Activated T-helper 17 cell treated with anti-CD3 and anti-CD28 coated beads, Interleukin-2, amount 50 U/mL, for 72 hours (primary cell): ENCODE measurements around the gene SYT6. TPM values are rescaled to one million over a fixed set of nuclear protein-coding genes. Genes with fewer than 3 reads are reported as not detected.

ENCODE experiments used
- ATAC-seq: fragments of 150-1000 bp; cut with Tn5 transposase; replicated peaks from 2 replicates; pipeline ENCODE4 v1.10.0; 2021; ENCODE audit warnings: mild to moderate bottlenecking, moderate library complexity
- H3K27ac Mint-ChIP-seq: one replicate; pipeline ENCODE4 v1.8.0; 2022; ENCODE audit warnings: mixed read lengths
- H3K27me3 Mint-ChIP-seq: one replicate; pipeline ENCODE4 v1.8.0; 2022; ENCODE audit warnings: mixed read lengths
- H3K36me3 Mint-ChIP-seq: one replicate; pipeline ENCODE4 v1.8.0; 2022; ENCODE audit warnings: low read depth, mild to moderate bottlenecking, mixed read lengths
- H3K4me1 Mint-ChIP-seq: one replicate; pipeline ENCODE4 v1.8.0; 2022; ENCODE audit warnings: mixed read lengths
- H3K4me3 Mint-ChIP-seq: one replicate; pipeline ENCODE4 v1.8.0; 2022; ENCODE audit warnings: mild to moderate bottlenecking, mixed read lengths
- H3K9me3 Mint-ChIP-seq: one replicate; pipeline ENCODE4 v1.8.0; 2022; ENCODE audit warnings: mixed read lengths
- total RNA-seq, 2 donors: library from RNA; stranded (reverse); gene quantifications; one replicate each; pipeline ENCODE4 v1.2.3, GENCODE V29; 2022

The SYT6 gene
- total RNA-seq, 2 donors from 2014 or later = not detected

- H3K36me3 Mint-ChIP-seq = no peaks in the 10 kb centered on the region
- no peak overlapping the region for H3K27ac Mint-ChIP-seq
- peaks cover 7% of the 10 kb centered on the region for H3K27me3 Mint-ChIP-seq
- H3K4me1 Mint-ChIP-seq = no peaks in the 10 kb centered on the region
- H3K4me3 Mint-ChIP-seq = no peak overlapping the region
- ATAC-seq = no peak
- no peaks in the 10 kb centered on the region for H3K9me3 Mint-ChIP-seq
Measured at GRCh38 chr1:114099268-114099667, 54.4 kb downstream of the SYT6 start.

- Mint-ChIP-seq H3K4me1 (no peaks in the 10 kb centered on the region), H3K9me3 (no peaks in the 10 kb centered on the region), H3K4me3 (no peak overlapping the region), H3K27ac (no peak overlapping the region), H3K27me3 (peaks cover 10% of the 10 kb centered on the region), H3K36me3 (no peaks in the 10 kb centered on the region)
- ATAC-seq = no peak
Measured at GRCh38 chr1:114097109-114097508, 56.6 kb downstream of the SYT6 start.

- H3K27ac Mint-ChIP-seq = no peak overlapping the region
- H3K27me3 Mint-ChIP-seq = peaks cover 11% of the 10 kb centered on the region
- no peak overlapping the region for H3K4me3 Mint-ChIP-seq
- no peak for ATAC-seq
- no peaks in the 10 kb centered on the region for H3K4me1 Mint-ChIP-seq
- H3K9me3 Mint-ChIP-seq = no peaks in the 10 kb centered on the region
- no peaks in the 10 kb centered on the region for H3K36me3 Mint-ChIP-seq
Measured at GRCh38 chr1:114094675-114095074, 59.0 kb downstream of the SYT6 start.

GRCh38 chr1:114094363-114094634, 59.4 kb downstream of the SYT6 start:
- no peak overlapping the region for H3K27ac Mint-ChIP-seq
- H3K36me3 Mint-ChIP-seq = no peaks in the 10 kb centered on the region
- no peak for ATAC-seq
- no peaks in the 10 kb centered on the region for H3K9me3 Mint-ChIP-seq
- peaks cover 13% of the 10 kb centered on the region for H3K27me3 Mint-ChIP-seq
- no peak overlapping the region for H3K4me3 Mint-ChIP-seq
- no peaks in the 10 kb centered on the region for H3K4me1 Mint-ChIP-seq

- no peaks in the 10 kb centered on the region for H3K9me3 Mint-ChIP-seq
- peak; percentile 56 for ATAC-seq
- no peak overlapping the region for H3K27ac Mint-ChIP-seq
- no peak overlapping the region for H3K4me3 Mint-ChIP-seq
- no peaks in the 10 kb centered on the region for H3K4me1 Mint-ChIP-seq
- peaks cover 16% of the 10 kb centered on the region for H3K27me3 Mint-ChIP-seq
- H3K36me3 Mint-ChIP-seq = no peaks in the 10 kb centered on the region
Measured at GRCh38 chr1:114093624-114094362, 59.9 kb downstream of the SYT6 start.

GRCh38 chr1:114092186-114093062, 61.2 kb downstream of the SYT6 start:
- Mint-ChIP-seq H3K4me3 (no peak overlapping the region), H3K27ac (no peak overlapping the region), H3K4me1 (no peaks in the 10 kb centered on the region), H3K36me3 (no peaks in the 10 kb centered on the region), H3K27me3 (peaks cover 19% of the 10 kb centered on the region), H3K9me3 (no peaks in the 10 kb centered on the region)
- no peak for ATAC-seq

GRCh38 chr1:114091711-114092110, 62.0 kb downstream of the SYT6 start:
- no peaks in the 10 kb centered on the region for H3K9me3 Mint-ChIP-seq
- no peaks in the 10 kb centered on the region for H3K36me3 Mint-ChIP-seq
- H3K4me3 Mint-ChIP-seq = no peak overlapping the region
- H3K27me3 Mint-ChIP-seq = peaks cover 19% of the 10 kb centered on the region
- no peaks in the 10 kb centered on the region for H3K4me1 Mint-ChIP-seq
- ATAC-seq = no peak
- no peak overlapping the region for H3K27ac Mint-ChIP-seq

- H3K27me3 Mint-ChIP-seq = peaks cover 19% of the 10 kb centered on the region
- no peaks in the 10 kb centered on the region for H3K36me3 Mint-ChIP-seq
Measured at GRCh38 chr1:114090738-114091505, 62.7 kb downstream of the SYT6 start.

GRCh38 chr1:114089502-114090138, 64.0 kb downstream of the SYT6 start:
- Mint-ChIP-seq H3K4me3 (no peak overlapping the region), H3K27ac (no peak overlapping the region), H3K4me1 (no peaks in the 10 kb centered on the region), H3K27me3 (peaks cover 19% of the 10 kb centered on the region), H3K36me3 (no peaks in the 10 kb centered on the region), H3K9me3 (no peaks in the 10 kb centered on the region)
- ATAC-seq = no peak

More at GRCh38 chr1:114090738-114091505, 62.7 kb downstream of the SYT6 start:
- Mint-ChIP-seq H3K4me1 (no peaks in the 10 kb centered on the region), H3K9me3 (no peaks in the 10 kb centered on the region), H3K4me3 (no peak overlapping the region), H3K27ac (no peak overlapping the region)
- ATAC-seq = no peak

GRCh38 chr1:114088392-114089299, 65.0 kb downstream of the SYT6 start:
- no peak overlapping the region for H3K4me3 Mint-ChIP-seq
- no peaks in the 10 kb centered on the region for H3K9me3 Mint-ChIP-seq
- H3K27me3 Mint-ChIP-seq = peaks cover 17% of the 10 kb centered on the region
- H3K4me1 Mint-ChIP-seq = no peaks in the 10 kb centered on the region
- H3K27ac Mint-ChIP-seq = no peak overlapping the region
- no peak for ATAC-seq
- no peaks in the 10 kb centered on the region for H3K36me3 Mint-ChIP-seq

- H3K27me3 Mint-ChIP-seq = peaks cover 19% of the 10 kb centered on the region
- no peaks in the 10 kb centered on the region for H3K36me3 Mint-ChIP-seq
- no peaks in the 10 kb centered on the region for H3K9me3 Mint-ChIP-seq
- no peaks in the 10 kb centered on the region for H3K4me1 Mint-ChIP-seq
- no peak overlapping the region for H3K4me3 Mint-ChIP-seq
- no peak for ATAC-seq
- no peak overlapping the region for H3K27ac Mint-ChIP-seq
Measured at GRCh38 chr1:114087495-114087894, 66.2 kb downstream of the SYT6 start.

GRCh38 chr1:114086601-114087368, 66.9 kb downstream of the SYT6 start:
- Mint-ChIP-seq H3K36me3 (no peaks in the 10 kb centered on the region), H3K27ac (no peak overlapping the region), H3K27me3 (peaks cover 18% of the 10 kb centered on the region), H3K4me1 (no peaks in the 10 kb centered on the region), H3K9me3 (no peaks in the 10 kb centered on the region), H3K4me3 (no peak overlapping the region)
- no peak for ATAC-seq
